HG02852 (cell line): ENCODE results near the gene RRM1.
"Not testable (repeated sequence)": the region's sequence is repeated elsewhere in the genome, so short reads cannot be mapped to it uniquely, and the experiment has no call there.

Experiments
- ATAC-seq: cut with Tn5 transposase; IDR thresholded peaks from one replicate; pipeline ENCODE4 v1.9.1; 2021; ENCODE audit warnings: mild to moderate bottlenecking, moderate library complexity; ENCODE audit not compliant: unreplicated experiment

The RRM1 gene

GRCh38 chr11:4076774-4077173 lies 17.8 kb upstream of the RRM1 start:
- ATAC-seq: no peak

GRCh38 chr11:4083198-4083597 lies 11.4 kb upstream of the RRM1 start:
- ATAC-seq: no peak

GRCh38 chr11:4084406-4085125 lies 10.0 kb upstream of the RRM1 start:
- ATAC-seq: no peak

GRCh38 chr11:4085575-4085974 lies 9.0 kb upstream of the RRM1 start:
- ATAC-seq: no peak

GRCh38 chr11:4086575-4087353 lies 7.8 kb upstream of the RRM1 start:
- no peak for ATAC-seq

- ATAC-seq: no peak
These were observed 7.0 kb upstream of the RRM1 start for GRCh38 chr11:4087551-4087950.

GRCh38 chr11:4090258-4090657 lies 4.3 kb upstream of the RRM1 start:
- ATAC-seq: no peak

GRCh38 chr11:4092026-4092425 lies 2.6 kb upstream of the RRM1 start:
- no peak for ATAC-seq

- ATAC-seq: no peak
These were observed 866 bp upstream of the RRM1 start for GRCh38 chr11:4093519-4094347.

GRCh38 chr11:4095509-4096230 lies 1.1 kb downstream of the RRM1 start:
- ATAC-seq: no peak

- no peak for ATAC-seq
These were observed 3.5 kb downstream of the RRM1 start for GRCh38 chr11:4098026-4098621.

GRCh38 chr11:4102711-4103110 lies 8.1 kb downstream of the RRM1 start:
- ATAC-seq: no peak

GRCh38 chr11:4103269-4103668 lies 8.7 kb downstream of the RRM1 start:
- ATAC-seq: no peak

- ATAC-seq: no peak
These were observed 11.3 kb downstream of the RRM1 start for GRCh38 chr11:4105916-4106315.

- no peak for ATAC-seq
These were observed 17.2 kb downstream of the RRM1 start for GRCh38 chr11:4111834-4112233.

GRCh38 chr11:4115128-4115527 lies 20.5 kb downstream of the RRM1 start:
- ATAC-seq: no peak

- ATAC-seq: no peak
These were observed 23.5 kb downstream of the RRM1 start for GRCh38 chr11:4118107-4118506.

- ATAC-seq: no peak
These were observed 28.6 kb downstream of the RRM1 start for GRCh38 chr11:4123218-4123617.

GRCh38 chr11:4125141-4125540 lies 30.5 kb downstream of the RRM1 start:
- no peak for ATAC-seq

GRCh38 chr11:4127357-4127756 lies 32.8 kb downstream of the RRM1 start:
- ATAC-seq: no peak

- not testable (repeated sequence) for ATAC-seq
These were observed 35.6 kb downstream of the RRM1 start for GRCh38 chr11:4130219-4130618.
